GM19035 (cell line): ENCODE results near the gene TPM2.
A peak's percentile ranks its signal among the peaks of the same experiment; 100 is the strongest.

Experiments
- ATAC-seq: cut with Tn5 transposase; IDR thresholded peaks from one replicate; pipeline ENCODE4 v1.9.1; 2021; ENCODE audit not compliant: unreplicated experiment

TPM2 gene

DNA sequence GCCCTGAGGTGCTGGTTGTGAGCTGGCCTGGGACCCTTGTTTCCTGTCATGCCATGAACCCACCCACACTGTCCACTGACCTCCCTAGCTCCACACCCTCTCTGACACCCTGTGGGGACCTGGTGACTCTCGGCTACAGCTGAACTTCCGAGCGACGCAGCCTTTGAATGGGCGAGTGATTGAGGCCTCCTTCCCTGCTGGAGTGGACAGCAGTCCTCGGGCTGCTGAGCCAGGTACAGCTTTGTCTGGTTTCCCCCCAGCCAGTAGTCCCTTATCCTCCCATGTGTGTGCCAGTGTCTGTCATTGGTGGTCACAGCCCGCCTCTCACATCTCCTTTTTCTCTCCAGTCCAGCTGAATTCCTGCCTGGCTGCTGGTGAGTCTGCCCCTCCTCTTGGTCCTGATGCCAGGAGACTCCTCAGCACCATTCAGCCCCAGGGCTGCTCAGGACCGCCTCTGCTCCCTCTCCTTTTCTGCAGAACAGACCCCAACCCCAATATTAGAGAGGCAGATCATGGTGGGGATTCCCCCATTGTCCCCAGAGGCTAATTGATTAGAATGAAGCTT, 9.9 kb downstream of the TPM2 start:
- ATAC-seq, result no peak

DNA sequence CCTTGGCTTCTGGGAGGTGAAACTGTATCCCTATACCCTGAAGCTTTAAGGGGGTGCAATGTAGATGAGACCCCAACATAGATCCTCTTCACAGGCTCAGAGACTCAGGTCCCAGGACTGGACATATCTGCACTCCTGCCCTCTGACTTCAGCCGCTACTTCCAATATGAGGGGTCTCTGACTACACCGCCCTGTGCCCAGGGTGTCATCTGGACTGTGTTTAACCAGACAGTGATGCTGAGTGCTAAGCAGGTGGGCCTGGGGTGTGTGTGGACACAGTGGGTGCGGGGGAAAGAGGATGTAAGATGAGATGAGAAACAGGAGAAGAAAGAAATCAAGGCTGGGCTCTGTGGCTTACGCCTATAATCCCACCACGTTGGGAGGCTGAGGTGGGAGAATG, 10.6 kb downstream of the TPM2 start:
- no peak for ATAC-seq

DNA sequence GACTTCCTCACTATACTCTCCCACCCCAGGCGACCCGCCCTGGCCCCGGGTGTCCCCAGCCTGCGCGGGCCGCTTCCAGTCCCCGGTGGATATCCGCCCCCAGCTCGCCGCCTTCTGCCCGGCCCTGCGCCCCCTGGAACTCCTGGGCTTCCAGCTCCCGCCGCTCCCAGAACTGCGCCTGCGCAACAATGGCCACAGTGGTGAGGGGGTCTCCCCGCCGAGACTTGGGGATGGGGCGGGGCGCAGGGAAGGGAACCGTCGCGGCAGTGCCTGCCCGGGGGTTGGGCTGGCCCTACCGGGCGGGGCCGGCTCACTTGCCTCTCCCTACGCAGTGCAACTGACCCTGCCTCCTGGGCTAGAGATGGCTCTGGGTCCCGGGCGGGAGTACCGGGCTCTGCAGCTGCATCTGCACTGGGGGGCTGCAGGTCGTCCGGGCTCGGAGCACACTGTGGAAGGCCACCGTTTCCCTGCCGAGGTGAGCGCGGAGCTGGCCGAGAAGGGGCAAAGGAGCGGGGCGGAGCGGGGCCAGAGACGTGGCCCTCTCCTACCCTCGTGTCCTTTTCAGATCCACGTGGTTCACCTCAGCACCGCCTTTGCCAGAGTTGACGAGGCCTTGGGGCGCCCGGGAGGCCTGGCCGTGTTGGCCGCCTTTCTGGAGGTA, 13.9 kb downstream of the TPM2 start:
- ATAC-seq, result no peak

DNA sequence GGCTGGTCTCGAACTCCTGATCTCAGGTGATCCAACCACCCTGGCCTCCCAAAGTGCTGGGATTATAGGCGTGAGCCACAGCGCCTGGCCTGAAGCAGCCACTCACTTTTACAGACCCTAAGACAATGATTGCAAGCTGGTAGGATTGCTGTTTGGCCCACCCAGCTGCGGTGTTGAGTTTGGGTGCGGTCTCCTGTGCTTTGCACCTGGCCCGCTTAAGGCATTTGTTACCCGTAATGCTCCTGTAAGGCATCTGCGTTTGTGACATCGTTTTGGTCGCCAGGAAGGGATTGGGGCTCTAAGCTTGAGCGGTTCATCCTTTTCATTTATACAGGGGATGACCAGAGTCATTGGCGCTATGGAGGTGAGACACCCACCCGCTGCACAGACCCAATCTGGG, 14.5 kb downstream of the TPM2 start:
- ATAC-seq, result no peak

DNA sequence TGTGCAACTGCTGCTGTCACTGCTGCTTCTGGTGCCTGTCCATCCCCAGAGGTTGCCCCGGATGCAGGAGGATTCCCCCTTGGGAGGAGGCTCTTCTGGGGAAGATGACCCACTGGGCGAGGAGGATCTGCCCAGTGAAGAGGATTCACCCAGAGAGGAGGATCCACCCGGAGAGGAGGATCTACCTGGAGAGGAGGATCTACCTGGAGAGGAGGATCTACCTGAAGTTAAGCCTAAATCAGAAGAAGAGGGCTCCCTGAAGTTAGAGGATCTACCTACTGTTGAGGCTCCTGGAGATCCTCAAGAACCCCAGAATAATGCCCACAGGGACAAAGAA, 15.7 kb downstream of the TPM2 start:
- no peak for ATAC-seq

DNA sequence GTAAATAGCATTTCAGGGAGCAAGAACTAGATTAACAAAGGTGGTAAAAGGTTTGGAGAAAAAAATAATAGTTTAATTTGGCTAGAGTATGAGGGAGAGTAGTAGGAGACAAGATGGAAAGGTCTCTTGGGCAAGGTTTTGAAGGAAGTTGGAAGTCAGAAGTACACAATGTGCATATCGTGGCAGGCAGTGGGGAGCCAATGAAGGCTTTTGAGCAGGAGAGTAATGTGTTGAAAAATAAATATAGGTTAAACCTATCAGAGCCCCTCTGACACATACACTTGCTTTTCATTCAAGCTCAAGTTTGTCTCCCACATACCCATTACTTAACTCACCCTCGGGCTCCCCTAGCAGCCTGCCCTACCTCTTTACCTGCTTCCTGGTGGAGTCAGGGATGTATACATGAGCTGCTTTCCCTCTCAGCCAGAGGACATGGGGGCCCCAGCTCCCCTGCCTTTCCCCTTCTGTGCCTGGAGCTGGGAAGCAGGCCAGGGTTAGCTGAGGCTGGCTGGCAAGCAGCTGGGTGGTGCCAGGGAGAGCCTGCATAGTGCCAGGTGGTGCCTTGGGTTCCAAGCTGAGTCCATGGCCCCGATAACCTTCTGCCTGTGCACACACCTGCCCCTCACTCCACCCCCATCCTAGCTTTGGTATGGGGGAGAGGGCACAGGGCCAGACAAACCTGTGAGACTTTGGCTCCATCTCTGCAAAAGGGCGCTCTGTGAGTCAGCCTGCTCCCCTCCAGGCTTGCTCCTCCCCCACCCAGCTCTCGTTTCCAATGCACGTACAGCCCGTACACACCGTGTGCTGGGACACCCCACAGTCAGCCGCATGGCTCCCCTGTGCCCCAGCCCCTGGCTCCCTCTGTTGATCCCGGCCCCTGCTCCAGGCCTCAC, 16.3 kb downstream of the TPM2 start, which contains the start of gene CA9:
Gene CA9, plus strand, starts transcription at position 797 of the 893 bp plus-strand sequence. Its CDS starts 32 bp downstream, at position 829.
- no peak for ATAC-seq

DNA sequence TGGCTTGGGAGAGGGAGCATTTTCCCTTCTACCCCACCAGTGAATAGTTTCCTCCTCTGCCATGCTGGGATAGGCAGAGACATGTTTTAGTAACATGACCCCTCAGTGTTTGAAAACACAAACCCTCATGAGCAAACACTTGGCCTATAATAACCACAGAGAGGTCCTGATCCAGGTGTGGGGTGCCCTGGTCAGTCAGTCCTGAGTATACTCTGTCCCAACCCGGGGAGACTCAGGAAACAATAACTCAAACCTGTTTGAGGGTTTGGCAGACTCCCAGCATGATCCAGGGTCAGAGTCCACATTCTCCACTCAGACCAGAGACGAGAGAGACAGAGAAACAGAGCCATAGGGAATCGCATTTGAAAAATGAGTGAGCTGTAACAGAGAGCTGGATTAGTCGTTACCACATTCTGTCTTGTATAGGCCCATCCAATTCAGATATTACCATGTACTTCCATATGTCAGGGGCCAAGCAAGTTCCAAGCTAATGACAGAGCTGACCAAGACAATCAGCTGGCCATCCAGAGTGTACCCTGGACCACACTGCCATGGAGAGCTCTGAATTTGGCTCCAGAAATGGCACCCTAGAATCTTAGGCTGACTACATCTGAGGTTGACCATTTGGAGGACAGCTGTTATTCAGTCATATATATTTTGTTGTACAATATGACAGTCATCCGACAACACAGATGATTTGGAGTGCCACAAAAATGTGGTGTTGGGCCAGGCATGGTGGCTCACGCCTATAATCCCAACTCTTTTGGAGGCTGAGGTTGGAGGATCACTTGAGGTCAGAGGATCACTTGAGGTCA, 20.2 kb downstream of the TPM2 start:
- ATAC-seq, result no peak

DNA sequence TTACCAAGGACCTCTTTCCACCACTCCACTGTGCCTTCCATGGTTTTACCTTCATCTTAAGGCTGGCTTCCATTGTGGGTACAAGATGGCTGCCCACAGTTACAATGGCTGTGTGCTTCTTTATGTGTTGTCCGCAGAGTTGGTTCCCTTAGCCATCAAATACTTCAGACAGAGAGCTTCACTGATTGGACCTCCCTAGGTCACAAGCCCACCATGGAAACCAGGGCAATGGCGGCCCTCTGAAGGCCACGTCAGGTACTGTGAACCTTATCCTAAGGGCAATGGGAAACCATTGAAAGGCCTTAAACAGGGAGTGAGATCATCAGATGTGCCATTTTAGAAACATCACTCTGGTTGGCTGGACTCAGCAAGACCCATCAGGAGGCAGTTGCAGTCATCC, 21.8 kb downstream of the TPM2 start:
- ATAC-seq, result no peak

DNA sequence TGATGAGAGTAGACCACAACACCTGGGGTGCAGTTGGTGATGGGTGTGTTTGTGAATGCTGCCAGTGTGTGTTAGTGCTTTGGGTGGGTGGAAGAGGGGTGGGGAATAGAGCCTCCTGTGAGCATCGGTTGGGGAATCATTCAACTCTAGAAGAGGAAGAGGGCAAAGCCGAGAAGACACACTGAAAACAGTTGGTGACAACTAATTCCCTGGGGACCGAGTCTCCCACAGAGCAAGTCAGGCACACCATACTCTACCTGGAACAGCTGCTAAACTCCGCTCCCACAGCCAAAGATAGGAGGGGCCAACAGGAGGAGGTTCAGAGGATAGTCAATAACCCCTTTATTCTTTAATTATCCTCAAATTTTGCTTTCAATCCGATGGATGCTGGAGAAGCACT, 23.2 kb downstream of the TPM2 start:
- no peak for ATAC-seq

DNA sequence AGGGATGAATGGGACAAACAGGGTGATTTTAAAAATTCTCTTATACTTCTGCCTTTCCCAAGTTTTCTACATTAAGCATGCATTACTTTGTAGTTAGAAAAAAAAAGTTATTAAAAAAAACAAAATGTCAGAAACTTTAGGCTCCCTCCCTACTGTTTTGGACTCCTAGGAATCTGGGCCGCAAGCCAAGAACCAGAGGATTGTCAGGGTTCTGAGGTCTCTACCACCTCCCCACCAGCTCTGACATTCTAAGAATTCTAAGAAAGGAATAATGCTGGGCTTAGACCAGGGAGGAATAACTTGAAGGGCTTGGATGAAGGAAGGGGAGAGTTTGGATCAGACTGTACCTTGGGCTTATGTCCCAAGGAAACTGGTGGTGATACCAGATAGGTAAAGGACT, 23.7 kb downstream of the TPM2 start:
- ATAC-seq, result no peak

DNA sequence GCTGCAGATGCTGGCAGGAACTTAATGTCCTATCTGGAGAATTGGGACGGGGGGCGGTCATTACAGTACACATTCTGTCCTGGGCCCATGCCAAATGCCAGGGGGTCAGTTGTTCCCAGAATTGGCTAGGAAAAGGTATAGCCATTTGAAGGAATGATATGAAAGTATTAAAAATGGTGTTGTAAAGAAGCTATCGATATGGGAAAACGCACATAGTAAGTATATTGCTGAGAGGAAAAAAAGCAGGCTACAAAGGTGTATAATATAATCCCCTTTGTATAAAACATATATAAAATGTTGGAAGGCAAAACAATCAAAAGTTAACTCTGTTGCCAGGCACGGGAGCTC, 24.3 kb downstream of the TPM2 start:
- ATAC-seq, result no peak

DNA sequence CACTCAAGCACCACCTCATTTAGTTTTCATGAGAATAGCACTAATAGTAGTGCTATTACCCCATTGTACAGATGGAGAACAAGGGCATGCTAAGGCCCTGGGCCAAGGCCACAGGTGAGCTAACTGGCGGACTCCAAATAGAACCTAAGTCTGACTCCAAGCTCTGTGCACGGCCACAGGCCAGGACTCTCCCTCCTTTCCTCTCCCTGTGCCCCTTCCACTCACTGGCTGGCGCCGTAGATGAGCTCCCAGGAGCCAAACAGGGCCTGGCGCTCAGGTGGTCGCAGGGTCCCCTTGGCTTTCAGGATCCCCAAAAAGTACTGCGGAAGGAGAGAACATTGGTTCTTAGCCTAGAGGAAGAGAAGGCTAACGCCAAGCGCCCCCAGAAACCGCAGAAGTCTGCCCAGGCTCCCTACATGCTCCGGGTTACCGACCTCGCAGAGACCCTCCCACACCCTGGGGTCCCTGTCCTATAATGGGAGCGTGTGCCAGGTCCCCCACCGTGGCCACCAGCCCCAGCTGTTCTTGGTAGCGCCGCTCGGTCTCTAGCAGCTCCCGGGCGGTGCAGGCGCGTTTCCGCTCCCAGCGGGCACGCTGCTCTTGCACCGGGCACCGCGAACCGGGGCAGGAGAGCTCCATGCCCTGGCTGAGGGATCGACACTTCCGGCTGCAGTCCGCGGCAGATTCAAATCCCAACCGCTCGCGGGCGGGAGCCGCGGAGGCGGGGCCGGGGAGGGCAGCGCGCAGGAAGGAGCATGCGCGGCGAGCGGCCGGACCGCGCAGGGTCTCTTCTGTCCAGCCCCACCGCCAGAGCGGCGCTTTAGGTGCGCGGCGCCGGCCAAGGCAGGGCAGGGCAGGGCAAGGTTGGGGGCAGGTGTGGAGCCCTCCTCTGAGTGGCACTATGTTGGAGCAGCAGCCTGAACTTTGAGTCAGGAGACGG, 24.9 kb downstream of the TPM2 start, which contains the start of gene ARHGEF39:
Gene ARHGEF39, minus strand, starts transcription at position 665 of the 940 bp plus-strand sequence. Its CDS starts 26 bp downstream, at position 639.
- ATAC-seq, result peak; percentile 77

DNA sequence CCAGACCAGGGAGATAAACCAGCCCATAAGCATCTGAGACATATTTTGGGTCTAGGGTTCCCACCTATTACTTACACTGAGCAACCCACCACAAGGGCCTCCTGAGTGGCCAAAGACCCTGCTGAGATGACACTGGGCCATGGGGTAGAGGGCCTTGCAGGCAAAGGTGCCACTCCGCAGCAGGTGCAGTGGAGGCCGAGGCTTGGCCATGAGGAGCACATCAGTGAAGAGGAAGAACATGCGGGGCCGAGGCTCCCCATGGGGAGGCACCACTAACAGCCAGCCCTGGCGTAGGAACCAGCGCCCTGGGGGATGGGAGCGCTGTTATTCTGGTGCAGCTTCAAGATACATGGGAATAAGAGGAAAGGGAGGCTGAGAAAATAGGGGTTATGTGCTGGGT, 27.3 kb downstream of the TPM2 start:
- ATAC-seq, result no peak

DNA sequence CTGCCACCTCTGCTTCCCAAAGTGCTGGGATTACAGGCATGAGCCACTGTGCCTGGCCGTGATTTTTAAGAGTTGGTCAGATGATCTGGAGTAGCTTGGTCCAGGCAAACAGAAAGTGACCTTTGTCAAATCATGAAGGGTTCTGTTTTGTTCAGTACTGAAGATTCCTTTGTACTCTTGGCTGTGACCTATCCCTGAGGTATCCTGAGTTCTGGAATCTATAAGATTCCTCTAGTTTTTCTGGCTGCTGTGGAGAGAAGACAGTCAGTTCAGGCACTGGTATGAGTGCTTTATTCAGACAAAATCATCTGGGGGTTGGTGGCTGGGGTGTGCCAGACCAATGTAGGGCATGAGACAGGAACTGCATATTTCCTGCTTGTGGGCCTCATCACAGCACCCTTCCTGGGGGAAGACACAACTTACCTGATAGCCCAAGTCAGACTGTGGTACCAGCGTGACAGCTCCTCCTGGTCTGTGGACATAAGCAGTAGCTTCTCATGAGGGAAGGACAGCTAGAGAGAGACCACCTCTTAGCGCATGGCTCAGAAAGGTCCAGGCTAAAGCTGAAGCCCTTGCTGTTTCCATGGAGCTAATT, 27.9 kb downstream of the TPM2 start:
- no peak for ATAC-seq

DNA sequence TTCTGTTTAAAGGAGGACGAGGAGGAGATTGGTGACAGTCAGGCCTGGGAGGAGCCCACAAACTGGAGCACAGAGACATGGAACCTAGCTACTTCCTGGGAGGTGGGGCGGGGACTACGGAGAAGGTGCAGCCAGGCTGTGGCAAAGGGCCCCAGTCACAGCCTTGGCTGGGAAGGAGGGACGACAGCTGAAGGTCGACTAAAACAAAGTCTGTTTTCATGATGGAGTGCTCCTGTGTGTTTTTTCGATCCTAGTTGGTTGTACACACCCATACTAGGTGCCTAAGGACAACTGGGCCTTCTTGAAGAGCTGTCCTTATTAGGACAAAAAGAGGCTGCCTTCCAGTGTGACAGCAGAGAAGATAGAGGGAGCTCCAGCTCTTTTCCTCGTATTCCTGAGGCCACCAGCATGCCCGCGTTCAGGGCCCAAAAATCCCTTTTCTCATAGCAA, 28.7 kb downstream of the TPM2 start:
- ATAC-seq, result no peak

DNA sequence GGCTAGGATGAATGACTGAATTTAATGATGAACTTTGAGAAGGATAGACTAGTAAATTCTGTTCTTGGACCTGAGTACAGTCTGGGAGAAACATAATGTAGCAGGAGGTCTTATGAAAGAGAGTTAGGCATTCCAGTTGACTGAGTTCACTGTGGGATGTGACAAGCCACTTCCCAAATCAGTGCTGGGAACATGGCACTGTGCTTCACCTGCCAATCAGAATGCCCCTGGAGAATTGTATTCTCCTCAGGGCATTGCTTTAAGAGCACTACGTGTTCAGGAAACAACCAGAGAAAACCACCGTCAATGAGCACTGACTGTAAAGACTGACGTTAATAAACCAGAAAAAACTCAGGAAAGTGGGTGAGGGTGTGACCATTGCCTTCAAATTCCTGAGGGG, 30.4 kb downstream of the TPM2 start:
- ATAC-seq, result no peak

DNA sequence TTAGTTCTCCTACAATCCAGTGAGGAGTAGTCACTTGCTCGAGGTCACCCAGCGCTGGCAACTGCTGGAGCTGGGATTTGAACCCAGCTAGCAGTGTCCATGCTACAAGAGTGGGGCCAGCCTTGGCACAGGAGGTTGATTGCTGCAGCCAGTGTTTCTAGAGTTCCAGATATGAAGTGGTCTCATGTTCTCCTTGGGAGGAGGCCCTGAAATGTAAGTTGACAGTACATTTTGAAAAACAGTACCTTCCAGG, 30.8 kb downstream of the TPM2 start:
- ATAC-seq, result no peak

DNA sequence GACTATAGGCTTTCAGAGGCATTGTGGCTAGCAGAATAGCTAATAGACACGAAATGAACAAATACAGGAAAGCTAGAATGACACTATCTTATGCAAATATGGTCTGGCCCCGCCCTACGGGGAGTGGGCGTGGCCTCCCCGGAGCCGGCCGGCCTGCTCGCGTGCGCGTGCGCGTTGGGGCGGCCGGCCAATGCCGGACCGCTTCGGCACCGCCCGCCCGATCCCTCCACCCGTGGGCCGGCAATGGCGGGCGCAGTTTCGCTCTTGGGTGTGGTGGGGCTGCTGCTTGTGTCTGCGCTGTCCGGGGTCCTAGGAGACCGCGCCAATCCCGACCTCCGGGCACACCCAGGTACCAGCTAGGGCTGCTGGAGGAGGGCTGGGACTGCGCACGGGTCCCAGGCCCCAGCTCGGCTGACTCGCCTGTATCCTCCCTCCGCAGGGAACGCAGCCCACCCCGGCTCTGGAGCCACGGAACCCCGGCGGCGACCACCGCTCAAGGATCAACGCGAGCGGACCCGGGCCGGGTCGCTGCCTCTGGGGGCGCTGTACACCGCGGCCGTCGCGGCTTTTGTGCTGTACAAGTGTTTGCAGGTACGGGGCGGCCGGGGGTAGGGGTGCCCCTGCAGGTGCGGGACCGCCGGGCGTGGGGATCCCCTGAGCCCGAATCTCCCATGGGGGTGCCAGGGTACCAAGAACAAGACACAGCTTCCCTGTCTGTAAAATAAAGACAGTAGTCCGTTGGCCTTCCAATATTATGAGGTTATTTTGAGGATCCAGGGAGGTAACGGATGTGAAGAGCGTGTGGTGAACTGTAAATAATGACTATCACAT, 31.4 kb downstream of the TPM2 start, which contains the start of gene CCDC107:
Gene CCDC107, plus strand, starts transcription at position 156 of the 831 bp plus-strand sequence. Its CDS starts 88 bp downstream, at position 244.
- peak; percentile 70 for ATAC-seq

DNA sequence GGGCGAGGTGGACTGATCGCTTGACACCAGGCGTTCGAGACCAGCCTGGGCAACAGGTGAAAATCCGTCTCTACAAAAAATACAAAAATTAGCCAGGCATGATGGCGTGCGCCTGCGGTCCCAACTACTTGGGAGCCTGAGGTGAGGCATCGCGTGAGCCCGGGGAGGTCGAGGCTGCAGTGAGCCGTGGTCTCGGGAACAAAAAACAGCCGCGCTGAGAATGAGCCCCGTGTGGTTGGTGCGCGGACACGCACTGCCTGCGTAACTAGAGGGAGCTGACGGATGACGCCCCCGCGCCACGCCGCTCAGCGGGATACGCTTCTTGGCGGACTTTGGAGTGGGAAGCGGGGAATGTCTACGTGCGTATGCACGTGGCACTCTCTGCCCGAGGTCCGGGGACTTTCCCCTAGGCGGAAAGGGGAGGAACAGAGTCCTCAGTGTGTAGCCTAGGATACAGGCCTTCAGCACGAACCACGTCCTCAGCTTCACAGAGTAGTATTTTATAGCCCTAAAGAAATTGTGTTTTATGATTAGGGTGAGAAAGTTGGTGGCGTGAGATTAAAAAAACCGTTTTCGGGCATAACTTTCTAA, 32.1 kb downstream of the TPM2 start, which contains the start of gene RMRP:
Gene RMRP, minus strand, starts transcription at position 474 of the 591 bp plus-strand sequence.
- ATAC-seq, result peak; percentile 91
